ENCODE results near the gene KERA.
"Not testable (repeated sequence)": the region's sequence is repeated elsewhere in the genome, so short reads cannot be mapped to it uniquely, and the experiment has no call there.

Gene KERA, protein sequence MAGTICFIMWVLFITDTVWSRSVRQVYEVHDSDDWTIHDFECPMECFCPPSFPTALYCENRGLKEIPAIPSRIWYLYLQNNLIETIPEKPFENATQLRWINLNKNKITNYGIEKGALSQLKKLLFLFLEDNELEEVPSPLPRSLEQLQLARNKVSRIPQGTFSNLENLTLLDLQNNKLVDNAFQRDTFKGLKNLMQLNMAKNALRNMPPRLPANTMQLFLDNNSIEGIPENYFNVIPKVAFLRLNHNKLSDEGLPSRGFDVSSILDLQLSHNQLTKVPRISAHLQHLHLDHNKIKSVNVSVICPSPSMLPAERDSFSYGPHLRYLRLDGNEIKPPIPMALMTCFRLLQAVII

DNA sequence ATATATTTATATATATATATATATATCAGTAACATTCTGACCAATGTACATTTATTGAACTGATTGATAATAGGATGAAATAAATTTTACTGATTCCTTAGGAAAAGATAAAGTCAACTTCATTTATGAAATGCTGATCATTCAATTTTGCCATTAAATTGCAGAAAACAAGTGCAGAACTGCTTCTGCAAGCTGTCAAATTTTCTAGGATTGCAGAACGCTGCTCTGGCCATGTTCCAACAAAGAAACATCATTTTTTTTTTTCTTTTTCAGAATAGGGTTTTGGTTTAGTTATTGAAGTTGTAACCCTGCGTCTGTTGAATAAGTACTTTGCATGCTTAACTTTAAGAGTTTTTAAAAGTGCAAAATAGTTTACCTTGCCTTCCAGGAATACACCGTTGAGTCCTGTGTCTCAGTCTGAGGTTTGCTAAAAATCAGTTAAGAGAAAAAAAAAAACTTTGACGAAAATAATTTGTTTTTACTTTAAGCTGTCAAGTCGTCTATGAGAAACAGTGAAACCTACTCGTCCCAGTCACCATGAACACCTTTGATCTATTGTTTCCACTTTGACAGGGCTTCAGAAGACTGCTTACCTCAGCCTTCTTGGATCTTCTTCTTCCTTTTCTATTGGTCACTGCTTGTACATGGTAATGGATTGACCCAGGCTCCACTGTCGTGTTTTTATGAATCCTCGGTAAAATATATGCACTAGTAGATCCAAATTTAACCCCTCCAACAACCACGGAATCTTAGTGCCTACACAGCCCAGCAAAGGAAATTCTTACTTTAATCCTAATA is at the start of gene KERA:
TSS of gene KERA (minus strand) at position 657 of the 798 bp plus-strand sequence. CDS start 1,743 bp downstream, outside the sequence.
- no peak for DNase-seq (ENCODE audit: low read depth, low spot score)

DNA sequence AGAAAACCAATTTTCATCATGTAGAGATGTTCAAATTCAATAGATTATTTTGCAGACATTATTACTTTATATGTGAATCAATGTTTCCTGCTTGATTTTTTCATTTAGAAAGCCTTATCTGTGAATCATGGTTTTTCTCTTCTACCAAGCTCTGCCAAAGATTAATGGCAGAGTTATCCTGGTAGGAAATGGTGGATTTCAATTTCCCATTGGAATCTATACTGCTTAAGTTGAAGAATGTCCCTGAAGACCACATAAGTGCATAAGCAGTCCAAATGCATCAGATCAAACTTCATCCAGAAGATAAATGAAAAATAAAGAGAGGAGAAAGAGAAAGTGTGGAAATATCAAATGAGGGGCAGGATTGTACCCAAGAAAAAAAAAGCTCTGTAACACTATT is 48.5 kb upstream of the KERA start:
- DNase-seq (ENCODE audit: low read depth, low spot score): no peak

DNA sequence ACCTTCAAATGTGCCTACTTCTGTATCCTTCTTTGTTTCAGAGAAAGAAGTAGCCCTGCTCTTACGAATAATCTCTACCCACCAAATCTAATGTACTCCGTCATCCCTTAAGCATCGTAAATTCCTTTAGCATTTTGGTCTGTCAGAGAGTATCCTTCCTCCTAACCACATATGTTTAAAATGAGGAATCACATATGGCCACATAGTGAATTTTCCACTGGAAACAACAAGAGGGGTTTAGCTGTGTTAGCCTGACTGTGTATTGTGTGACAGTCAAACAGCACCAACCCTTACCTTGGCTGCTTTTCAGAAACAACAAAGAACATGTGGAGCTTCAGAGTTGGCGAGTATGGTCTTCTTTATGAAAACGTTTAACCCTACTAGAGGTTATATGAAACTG is 48.0 kb upstream of the KERA start:
- DNase-seq (ENCODE audit: low read depth, low spot score): no peak

DNA sequence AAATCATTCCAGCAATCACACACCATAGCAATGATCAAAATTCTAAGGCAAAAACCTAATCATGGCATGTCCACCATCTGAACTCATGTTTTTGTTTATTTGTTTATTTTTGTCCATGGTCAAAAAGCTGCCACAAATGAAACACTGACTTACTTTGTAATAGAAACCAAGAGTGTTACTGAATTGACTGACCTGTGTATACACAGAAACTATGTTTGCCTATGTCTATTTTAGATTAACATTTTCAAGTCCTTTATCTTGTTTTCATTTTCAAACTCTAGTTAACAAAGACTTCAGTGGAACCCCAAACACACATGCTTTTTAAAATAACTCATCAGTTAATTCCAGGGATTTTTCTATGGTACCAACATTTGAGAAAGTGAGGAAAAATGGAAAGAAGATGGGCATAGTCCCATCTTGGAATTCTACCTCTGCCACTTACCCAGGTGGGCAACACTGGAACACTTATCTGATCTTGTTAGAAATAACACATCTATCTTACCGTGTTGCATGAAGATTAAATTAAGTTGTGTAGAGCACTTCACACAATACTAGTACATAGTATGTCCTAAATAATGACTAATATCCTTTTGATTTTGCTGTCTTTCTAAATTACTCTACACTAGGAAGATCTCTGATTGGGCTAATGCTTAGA is 47.1 kb upstream of the KERA start:
- DNase-seq (ENCODE audit: low read depth, low spot score): no peak

DNA sequence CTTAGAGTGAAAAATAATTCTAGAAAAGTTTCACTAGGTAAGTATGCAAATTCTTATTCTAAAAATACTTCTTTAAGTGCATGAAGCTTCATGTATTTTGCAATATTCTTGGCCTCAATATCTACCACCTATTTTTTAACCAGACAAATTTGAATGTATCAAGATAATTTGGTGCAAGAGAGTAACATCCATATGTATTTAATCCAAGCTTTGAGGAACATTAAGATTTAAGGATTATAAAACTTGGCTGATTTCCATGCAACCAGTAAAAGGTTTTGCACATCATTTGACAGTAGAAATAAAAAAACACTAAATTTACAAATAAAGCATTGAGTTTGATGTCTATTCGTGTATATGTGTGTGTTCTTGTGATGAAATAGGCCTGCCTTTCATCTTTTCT is 45.8 kb upstream of the KERA start:
- DNase-seq (ENCODE audit: low read depth, low spot score): no peak

DNA sequence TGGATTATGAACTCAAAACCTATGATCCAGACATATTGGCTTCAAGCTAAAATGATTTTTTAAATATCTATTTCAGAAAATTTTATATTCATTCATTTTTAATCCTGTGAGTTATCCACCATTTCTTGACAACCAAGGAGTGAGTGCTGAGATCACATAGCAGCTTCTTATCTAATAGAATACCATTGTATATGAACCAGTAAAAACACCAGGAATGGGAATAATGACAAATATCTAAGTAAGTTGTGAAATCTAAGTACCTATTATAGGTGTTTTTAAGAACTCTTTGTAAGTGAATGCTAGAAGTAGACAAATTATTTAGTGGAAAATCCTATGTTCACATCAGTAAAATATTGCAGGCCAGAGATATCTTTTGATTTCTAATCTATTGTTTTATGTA is 45.3 kb upstream of the KERA start:
- no peak for DNase-seq (ENCODE audit: low read depth, low spot score)

DNA sequence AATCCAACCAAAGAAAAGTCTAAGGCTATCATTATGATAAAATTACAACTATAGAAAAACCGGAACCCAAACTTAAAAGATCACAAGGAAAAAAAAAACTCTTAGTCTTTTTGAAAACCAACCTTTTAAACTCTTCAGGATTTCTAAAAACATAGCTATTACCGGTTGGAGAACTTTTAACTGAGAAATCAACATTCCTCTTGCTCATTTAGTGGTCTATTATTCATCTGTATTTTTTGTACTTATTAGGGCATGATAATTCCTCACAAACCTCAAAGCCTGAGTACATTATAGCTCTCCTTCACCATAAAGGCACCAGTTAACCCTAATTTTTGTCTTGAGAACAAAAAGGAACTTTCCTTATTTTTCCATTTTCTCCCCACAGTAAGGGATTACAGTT is 43.1 kb upstream of the KERA start:
- no peak for DNase-seq (ENCODE audit: low read depth, low spot score)

DNA sequence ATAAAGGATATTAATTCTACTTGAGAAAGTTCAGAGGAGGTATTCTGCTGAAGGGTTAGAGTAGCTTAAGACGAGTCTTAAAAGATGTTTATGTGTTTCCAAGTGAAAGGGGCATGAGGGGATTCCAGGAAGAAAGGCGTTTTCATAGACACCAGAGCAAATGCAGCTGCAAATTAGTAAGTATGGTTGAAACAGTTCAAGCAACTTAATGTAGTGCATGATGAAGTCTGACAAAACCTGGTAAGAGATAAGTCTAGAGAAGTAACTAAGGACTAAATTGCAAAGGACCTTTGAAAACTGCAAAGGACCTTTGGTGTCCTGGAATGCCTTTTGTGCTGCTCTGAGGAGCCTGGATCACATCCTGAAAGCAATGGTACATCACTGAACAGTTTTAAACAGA is 42.0 kb upstream of the KERA start:
- no peak for DNase-seq (ENCODE audit: low read depth, low spot score)

DNA sequence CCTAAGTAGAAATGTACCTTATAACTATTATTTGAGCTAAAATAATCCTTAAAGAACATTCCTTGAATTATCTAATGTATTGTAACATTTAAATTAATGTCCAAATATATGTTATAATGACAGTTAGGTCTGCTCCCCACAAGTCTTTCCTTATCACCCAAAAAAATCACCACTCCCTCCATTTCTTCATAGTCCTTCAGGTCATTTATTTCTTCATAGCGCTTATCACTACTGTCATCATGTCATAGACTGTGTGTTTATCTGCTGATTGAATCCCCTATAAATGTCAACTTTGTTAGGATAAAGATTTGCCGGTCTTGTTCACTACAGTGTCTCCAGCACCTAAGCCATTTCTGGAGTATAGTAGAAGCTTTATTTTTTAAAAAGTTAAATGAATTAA is 41.5 kb upstream of the KERA start:
- no peak for DNase-seq (ENCODE audit: low read depth, low spot score)

DNA sequence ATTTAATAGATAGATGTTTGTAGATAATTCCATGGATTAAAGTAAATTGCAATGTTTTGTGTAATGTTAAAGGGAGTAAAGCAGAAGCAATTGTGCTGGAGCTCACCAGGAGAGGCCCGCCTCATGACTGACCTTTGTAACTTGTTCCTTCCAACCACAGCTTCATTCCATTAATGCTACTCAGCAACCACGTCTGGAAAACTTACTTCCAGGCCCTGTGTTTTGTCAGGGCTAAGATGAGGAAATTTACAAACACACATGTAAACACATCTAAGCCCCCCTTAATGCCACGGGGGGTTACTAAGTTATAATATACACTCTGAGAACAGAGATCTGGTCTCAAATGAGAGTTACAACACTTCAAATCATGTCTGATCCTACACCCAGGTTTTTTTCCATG is 41.1 kb upstream of the KERA start:
- DNase-seq (ENCODE audit: low read depth, low spot score): no peak

DNA sequence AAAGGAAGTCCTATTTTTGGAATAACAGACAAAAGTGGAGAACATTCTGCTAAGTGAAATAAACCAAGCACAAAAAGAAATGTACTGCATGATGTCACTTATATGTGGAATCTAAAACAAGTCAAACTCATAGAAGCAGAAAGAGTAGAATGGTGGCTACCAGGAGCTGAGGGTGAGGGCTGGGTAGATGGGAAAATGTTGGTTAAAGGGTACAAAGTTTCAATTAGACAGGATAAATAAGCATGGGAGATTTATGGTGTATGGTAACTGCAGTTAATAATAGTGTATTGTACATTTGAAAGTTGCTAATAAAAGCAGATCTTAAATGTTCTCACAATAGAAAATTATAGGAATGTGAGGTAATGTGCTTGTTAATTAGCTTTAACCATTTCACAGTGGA is 40.6 kb upstream of the KERA start:
- DNase-seq (ENCODE audit: low read depth, low spot score): no peak

DNA sequence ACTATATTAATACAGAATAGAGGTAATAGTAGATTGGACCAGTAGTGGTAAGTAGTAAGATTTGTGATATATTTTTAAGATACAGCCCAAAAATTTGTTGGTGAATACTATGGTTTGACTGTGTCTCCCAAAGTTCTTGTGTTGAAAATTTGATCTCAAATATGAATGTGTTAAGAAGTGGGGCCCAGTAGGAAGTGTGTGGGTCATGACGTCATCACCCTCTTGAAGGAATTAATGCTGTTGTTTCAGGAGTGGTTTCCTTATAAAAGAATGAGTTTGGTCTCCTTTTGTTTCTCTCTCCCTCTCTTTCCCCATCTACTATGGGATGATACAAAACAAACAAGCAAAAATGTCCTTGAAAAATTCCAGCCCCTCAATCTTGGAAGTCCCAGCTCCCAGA is 37.1 kb upstream of the KERA start:
- DNase-seq (ENCODE audit: low read depth, low spot score): no peak

DNA sequence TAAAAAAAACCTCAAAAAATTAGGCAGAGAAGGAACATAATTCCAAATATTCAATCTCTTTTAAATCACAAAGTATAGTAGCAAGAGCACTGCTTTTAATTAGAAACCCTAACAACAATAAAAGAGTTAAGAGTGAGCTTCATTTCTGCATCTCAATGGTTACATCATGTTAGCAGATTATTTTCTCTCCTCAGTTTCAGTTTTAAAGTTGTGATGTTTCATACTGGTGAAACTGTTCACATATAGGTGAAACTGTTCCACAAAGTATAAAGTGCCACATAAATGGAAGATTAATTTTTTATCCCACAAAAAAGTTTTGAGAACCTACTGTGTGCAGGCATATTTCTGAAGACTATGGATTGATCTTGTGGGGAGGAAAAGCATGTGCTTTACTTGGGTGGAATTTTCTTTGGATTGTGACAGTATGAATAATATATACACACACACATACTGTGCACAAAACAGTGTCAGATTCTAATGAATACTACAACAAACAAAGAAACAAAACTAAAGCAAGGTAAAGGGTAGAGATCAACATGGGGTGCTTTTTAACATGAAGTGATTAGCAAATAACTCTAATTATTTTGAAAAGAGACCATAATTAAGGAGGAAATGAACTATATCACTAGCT is 36.3 kb upstream of the KERA start:
- DNase-seq (ENCODE audit: low read depth, low spot score): no peak

DNA sequence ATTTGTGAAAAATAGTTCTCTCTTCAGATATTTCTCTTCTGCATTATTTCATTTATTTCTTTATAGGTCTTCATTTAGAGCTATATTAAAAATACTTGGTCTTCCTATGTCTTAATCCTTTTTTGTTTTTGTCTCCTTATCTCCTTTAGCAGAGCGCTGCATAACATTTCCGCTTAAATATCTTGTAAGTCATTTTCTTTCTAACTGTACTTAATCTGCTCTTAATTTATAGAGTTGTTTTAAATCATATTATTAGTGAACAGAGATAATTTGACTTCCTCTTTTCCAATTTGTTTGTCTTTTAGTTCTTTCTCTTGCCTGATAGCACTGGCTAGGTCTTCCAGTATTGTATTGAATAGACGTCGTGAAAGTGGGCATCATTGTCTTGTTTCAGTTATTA is 35.5 kb upstream of the KERA start:
- no peak for DNase-seq (ENCODE audit: low read depth, low spot score)

DNA sequence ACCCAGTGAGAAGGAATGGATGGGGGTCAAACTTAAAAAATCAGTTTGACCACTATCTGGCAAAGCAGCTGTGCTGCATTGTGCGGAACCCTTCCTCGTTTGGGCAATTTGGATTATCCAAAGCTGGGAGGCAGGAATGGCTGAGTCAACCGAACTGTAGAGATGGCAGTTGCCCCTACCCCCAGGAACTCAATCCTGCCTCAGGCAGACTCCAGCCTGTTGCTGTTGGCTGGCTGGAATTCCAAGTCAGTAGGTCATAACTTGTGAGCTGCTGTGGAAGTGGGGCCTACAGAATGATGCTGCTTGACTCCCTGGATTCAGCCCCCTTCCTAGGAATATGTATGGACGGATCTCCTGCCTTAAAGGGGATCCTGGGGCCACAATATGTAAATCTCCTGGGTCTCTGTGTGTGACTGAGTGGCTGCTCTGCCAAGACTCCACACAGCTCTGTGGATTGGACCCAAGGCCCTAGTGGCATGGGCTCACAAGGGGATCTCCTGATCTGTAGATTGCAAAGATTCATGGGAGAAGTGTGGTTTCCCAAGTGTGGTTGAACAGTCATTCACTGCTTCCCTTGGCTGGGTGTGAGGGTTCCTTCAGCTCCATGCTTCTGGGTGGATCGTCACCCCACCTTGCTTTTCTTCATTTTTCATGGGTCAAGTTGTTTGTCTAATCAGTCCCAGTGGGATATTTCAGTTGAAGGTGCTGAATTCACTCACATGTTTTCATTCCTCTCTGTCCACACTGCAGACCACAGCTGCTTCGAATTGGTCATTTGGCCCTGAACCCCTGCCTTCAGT is 34.3 kb upstream of the KERA start:
- DNase-seq (ENCODE audit: low read depth, low spot score): no peak

DNA sequence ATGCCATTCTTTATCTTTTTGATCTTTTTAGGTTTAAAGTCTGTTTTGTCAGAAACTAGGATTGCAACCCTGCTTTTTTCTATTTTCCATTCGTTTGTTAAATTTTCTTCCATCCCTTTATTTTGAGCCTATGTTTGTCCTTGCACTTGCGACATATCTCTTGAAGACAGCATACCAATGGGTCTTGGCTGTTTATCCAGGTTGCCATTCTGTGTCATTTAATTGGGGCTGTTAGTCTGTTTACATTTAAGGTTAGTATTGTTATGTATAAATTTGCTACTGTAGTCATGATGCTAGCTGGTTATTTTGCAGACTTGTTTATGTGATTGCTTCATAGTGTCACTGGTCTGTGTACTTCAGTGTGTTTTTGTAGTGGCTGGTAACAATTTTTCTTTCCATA is 32.1 kb upstream of the KERA start:
- DNase-seq (ENCODE audit: low read depth, low spot score): not testable (repeated sequence)

DNA sequence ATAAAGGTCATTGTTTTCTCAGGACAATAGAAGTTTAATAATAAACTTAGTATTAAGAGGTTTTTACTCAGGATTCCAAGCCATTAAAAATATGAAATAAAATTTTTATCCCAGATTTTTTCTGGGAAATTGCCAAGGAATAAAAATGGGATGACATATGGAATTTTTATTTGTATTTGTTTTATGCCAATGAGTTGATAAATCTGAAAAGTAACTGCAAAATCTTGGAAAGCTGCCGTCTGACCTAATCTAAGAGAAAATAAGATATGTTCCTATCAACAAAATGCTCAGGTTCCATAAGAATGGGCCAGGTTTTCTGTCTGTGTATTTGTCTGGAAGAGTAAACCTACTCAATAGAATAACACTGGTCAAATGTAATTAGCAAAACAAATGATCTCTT is 22.2 kb upstream of the KERA start:
- DNase-seq (ENCODE audit: low read depth, low spot score): no peak

DNA sequence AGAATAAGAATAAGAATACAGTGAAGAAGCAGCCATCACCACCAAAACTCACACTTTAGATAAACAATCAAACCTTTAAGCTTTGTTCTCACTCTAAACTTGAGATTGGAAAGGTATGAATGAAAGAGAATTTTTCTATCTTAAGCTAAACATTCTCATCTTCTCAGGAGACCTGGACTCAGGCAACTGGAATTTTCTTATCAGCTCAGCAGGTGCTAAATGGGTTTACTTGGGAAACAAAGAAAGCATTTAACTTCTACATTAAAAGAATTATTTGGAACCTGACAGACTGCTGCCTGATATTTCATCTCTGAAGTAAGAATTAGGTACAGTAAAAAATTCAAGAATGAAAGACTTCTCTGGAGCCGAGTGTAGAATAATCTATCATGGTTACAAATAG is 20.7 kb upstream of the KERA start:
- no peak for DNase-seq (ENCODE audit: low read depth, low spot score)

DNA sequence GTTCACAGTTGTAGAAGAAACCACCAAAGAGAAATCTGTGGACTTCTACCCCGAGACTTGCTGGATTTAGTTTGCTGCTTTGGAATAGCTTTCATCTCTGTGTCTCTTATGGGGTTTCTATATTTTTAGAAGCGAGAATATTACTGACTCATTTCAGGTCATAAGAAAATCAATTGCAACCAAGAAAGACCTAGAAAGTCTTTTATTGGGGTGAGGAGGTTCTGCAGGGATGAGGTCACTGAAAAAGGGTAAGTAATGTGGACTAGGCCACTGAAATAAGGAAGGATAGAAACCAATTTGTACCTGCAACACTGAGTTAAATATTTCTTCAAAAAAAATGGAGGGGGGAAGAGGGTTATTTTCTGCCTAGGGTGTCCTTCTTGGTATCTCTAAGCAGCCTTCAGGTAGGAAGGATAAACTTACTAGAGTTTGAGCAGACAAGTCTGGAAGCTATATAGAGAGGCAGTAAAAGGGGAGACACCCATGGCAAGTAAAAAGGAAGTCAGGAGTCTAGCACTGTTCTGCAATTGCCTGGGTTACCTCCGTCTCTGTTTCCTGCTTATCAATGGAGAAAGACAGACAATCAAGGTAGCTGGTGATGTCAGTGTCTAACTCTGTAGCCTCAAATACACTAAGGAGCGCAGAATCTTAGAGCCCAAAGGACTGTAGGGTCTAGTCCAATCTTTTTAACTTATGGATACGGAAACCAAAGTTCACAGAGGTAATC is 19.6 kb upstream of the KERA start:
- DNase-seq (ENCODE audit: low read depth, low spot score): no peak

DNA sequence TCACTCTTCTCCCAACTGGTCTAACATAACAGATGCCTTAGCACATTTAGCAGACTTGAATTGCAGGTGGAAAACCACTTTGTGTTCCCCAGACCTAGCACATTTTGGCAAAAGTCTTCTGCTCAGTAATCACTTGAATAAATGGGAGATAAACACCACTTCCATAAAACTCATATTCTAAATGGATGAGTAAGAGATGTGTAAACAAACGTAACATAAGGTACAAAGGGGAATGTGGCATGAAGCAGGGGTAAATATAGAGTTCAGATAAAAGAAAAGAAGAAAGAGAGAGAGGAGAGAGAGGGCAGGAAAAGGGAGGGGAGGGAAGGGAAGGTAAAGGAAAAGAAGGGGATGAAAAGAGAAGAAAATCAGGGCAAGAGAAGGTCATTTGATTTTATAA is 17.0 kb upstream of the KERA start:
- DNase-seq (ENCODE audit: low read depth, low spot score): no peak

Measured in iPS DF 19.7 (cell line).